PC-9 (cell line): ENCODE data around the gene USP8.

ENCODE experiments used
- EZH2 ChIP-seq: fragments of 200-600 bp; sonication (generic); IDR thresholded peaks from 2 replicates; pipeline ENCODE4 v1.8.0; 2017; ENCODE audit warnings: antibody characterized with exemption, low read depth
- TF ChIP-seq, protein P1 (sequence below): fragments of 200-600 bp; sonication (generic); conservative IDR thresholded peaks from 2 replicates; pipeline ENCODE4 v1.6.1; 2017; ENCODE audit warnings: mixed run types, antibody characterized with exemption, mild to moderate bottlenecking, moderate library complexity

DNA sequence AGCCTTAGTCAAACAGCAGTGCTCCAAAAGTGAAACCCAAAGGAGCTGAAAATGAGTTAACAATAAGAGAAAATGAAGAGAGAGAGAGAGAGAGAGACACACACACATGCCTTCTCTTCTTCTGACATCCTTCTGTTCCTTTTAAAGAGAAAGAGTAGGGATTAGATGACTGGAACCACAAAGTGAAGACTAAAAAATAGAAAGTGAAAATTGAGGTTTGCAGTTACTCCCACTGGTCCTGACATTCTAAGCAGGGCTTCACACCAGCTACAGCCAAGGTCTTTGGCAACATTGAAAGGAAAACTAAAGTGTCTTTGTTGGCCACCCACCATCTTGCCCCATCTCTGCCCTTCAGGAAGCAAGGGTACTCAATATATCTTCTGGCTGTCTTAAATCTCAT is 63.1 kb downstream of the USP8 start:
- TF ChIP-seq, protein P1, sequence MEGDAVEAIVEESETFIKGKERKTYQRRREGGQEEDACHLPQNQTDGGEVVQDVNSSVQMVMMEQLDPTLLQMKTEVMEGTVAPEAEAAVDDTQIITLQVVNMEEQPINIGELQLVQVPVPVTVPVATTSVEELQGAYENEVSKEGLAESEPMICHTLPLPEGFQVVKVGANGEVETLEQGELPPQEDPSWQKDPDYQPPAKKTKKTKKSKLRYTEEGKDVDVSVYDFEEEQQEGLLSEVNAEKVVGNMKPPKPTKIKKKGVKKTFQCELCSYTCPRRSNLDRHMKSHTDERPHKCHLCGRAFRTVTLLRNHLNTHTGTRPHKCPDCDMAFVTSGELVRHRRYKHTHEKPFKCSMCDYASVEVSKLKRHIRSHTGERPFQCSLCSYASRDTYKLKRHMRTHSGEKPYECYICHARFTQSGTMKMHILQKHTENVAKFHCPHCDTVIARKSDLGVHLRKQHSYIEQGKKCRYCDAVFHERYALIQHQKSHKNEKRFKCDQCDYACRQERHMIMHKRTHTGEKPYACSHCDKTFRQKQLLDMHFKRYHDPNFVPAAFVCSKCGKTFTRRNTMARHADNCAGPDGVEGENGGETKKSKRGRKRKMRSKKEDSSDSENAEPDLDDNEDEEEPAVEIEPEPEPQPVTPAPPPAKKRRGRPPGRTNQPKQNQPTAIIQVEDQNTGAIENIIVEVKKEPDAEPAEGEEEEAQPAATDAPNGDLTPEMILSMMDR, result no peak
- no peak for TF ChIP-seq EZH2
